Vagina (tissue), 2 donors: ENCODE results near the gene HNRNPH2.

ENCODE experiments used
- POLR2A ChIP-seq, 2 donors: fragments of 450-650 bp; IDR thresholded peaks; one replicate each; pipeline ENCODE4 v1.6.1; 2017; ENCODE audit warnings: antibody characterized with exemption in 2 of 2, mild to moderate bottlenecking in 2 of 2, moderate library complexity in 2 of 2
- POLR2AphosphoS5 ChIP-seq, 2 donors: sonication (generic); formaldehyde crosslinking; IDR thresholded peaks; one replicate each; pipeline ENCODE4 v1.9.0; 2017; ENCODE audit warnings: antibody characterized with exemption in 2 of 2, mild to moderate bottlenecking in 2 of 2, low read depth in 1 of 2; ENCODE audit not compliant: insufficient read depth in 1 of 2
- TF ChIP-seq, protein P1 (sequence below), 3 experiments: fragments of 450-650 bp in 2 of 3; fragments of 200-600 bp in 1 of 3; sonication (generic) in 1 of 3; IDR thresholded peaks; one replicate each; pipeline ENCODE4 v1.5.1; 2017 to 2019; ENCODE audit warnings: antibody characterized with exemption in 3 of 3, mild to moderate bottlenecking in 2 of 3, moderate library complexity in 2 of 3

DNA sequence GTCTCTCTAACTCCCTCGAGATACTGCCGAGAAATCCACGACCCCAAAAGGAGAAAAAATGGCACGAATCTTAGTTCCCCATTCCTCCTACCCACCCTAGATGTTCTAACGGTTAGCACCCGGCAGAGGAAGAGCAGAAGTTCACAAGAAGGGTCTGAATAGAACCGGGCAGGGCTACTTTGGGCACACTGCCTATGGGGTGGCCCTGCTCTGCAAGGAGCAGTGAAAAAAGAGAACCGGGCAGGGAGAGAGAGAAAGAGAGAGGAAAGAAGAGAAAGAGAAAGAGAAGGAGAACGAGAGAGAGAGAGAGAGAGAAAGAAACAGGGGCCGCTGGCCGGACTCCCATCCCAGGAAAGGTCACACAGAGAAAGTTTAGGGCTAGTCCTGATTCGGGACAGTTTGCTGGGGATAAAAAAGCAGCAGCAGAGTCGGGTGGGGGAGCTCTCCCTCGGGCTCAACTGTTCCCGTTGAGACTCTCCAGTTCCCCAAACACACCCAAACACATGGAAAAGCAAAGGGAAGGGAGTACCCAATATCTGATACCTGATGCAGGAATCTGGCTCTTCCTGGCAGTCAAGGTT, 765 bp upstream of the HNRNPH2 start:
- TF ChIP-seq POLR2A (IDR thresholded peaks at IDR 0.05) (no peak), POLR2AphosphoS5 (IDR thresholded peaks at IDR 0.05; ENCODE audit: insufficient read depth in 1 of 2, low read depth in 1 of 2) (no peak)
- TF ChIP-seq, protein P1, sequence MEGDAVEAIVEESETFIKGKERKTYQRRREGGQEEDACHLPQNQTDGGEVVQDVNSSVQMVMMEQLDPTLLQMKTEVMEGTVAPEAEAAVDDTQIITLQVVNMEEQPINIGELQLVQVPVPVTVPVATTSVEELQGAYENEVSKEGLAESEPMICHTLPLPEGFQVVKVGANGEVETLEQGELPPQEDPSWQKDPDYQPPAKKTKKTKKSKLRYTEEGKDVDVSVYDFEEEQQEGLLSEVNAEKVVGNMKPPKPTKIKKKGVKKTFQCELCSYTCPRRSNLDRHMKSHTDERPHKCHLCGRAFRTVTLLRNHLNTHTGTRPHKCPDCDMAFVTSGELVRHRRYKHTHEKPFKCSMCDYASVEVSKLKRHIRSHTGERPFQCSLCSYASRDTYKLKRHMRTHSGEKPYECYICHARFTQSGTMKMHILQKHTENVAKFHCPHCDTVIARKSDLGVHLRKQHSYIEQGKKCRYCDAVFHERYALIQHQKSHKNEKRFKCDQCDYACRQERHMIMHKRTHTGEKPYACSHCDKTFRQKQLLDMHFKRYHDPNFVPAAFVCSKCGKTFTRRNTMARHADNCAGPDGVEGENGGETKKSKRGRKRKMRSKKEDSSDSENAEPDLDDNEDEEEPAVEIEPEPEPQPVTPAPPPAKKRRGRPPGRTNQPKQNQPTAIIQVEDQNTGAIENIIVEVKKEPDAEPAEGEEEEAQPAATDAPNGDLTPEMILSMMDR (IDR thresholded peaks at IDR 0.05) = no peak
